ENCODE measurements around the gene MYOM3.
"Not testable (repeated sequence)": the region's sequence is repeated elsewhere in the genome, so short reads cannot be mapped to it uniquely, and the experiment has no call there.

MYOM3 gene

GRCh38 chr1:24043345-24044032 lies 68.4 kb downstream of the MYOM3 start:
- Histone ChIP-seq H3K27me3 (ENCODE audit: control insufficient read depth, insufficient read depth, low read length) (no peaks in the 10 kb centered on the region), H3K27ac (ENCODE audit: low read length) (no peak overlapping the region), H3K4me3 (ENCODE audit: low read length) (no peak overlapping the region), H3K36me3 (ENCODE audit: control insufficient read depth, insufficient read depth, low read length) (no peaks in the 10 kb centered on the region), H3K9me3 (ENCODE audit: control insufficient read depth, insufficient read depth, low read length) (no peaks in the 10 kb centered on the region), H3K4me1 (ENCODE audit: control insufficient read depth, insufficient read depth, low read length) (no peaks in the 10 kb centered on the region)
- WGBS (ENCODE audit: insufficient coverage, insufficient read length): no CpG with 5 or more reads among the region's 1 CpG
- no peak for DNase-seq (ENCODE audit: low read depth, low spot score)

GRCh38 chr1:24042315-24042714 lies 69.6 kb downstream of the MYOM3 start:
- H3K36me3 ChIP-seq (ENCODE audit: control insufficient read depth, insufficient read depth, low read length): no peaks in the 10 kb centered on the region
- no CpG with 5 or more reads among the region's 4 CpGs for WGBS (ENCODE audit: insufficient coverage, insufficient read length)
- no peaks in the 10 kb centered on the region for H3K4me1 ChIP-seq (ENCODE audit: control insufficient read depth, insufficient read depth, low read length)
- no peak for DNase-seq (ENCODE audit: low read depth, low spot score)
- no peaks in the 10 kb centered on the region for H3K27me3 ChIP-seq (ENCODE audit: control insufficient read depth, insufficient read depth, low read length)
- H3K27ac ChIP-seq (ENCODE audit: low read length): no peak overlapping the region
- no peak overlapping the region for H3K4me3 ChIP-seq (ENCODE audit: low read length)
- no peaks in the 10 kb centered on the region for H3K9me3 ChIP-seq (ENCODE audit: control insufficient read depth, insufficient read depth, low read length)

GRCh38 chr1:24036088-24036487 lies 75.8 kb downstream of the MYOM3 start:
- DNase-seq (ENCODE audit: low read depth, low spot score): no peak
- no CpG with 5 or more reads among the region's 5 CpGs for WGBS (ENCODE audit: insufficient coverage, insufficient read length)
- Histone ChIP-seq H3K9me3 (ENCODE audit: control insufficient read depth, insufficient read depth, low read length) (no peaks in the 10 kb centered on the region), H3K36me3 (ENCODE audit: control insufficient read depth, insufficient read depth, low read length) (no peaks in the 10 kb centered on the region), H3K27ac (ENCODE audit: low read length) (no peak overlapping the region), H3K27me3 (ENCODE audit: control insufficient read depth, insufficient read depth, low read length) (no peaks in the 10 kb centered on the region), H3K4me1 (ENCODE audit: control insufficient read depth, insufficient read depth, low read length) (no peaks in the 10 kb centered on the region), H3K4me3 (ENCODE audit: low read length) (no peak overlapping the region)

- Histone ChIP-seq H3K4me3 (ENCODE audit: low read length) (no peak overlapping the region), H3K27ac (ENCODE audit: low read length) (no peak overlapping the region), H3K27me3 (ENCODE audit: control insufficient read depth, insufficient read depth, low read length) (no peaks in the 10 kb centered on the region), H3K9me3 (ENCODE audit: control insufficient read depth, insufficient read depth, low read length) (no peaks in the 10 kb centered on the region), H3K36me3 (ENCODE audit: control insufficient read depth, insufficient read depth, low read length) (no peaks in the 10 kb centered on the region), H3K4me1 (ENCODE audit: control insufficient read depth, insufficient read depth, low read length) (no peaks in the 10 kb centered on the region)
- DNase-seq (ENCODE audit: low read depth, low spot score): no peak
- WGBS (ENCODE audit: insufficient coverage, insufficient read length): no CpG with 5 or more reads among the region's 5 CpGs
Measured at GRCh38 chr1:24032981-24033380, 79.0 kb downstream of the MYOM3 start.

GRCh38 chr1:24030976-24031516 lies 80.9 kb downstream of the MYOM3 start:
- H3K9me3 ChIP-seq (ENCODE audit: control insufficient read depth, insufficient read depth, low read length); H3K4me1 ChIP-seq (ENCODE audit: control insufficient read depth, insufficient read depth, low read length); H3K36me3 ChIP-seq (ENCODE audit: control insufficient read depth, insufficient read depth, low read length); H3K27ac ChIP-seq (ENCODE audit: low read length); DNase-seq (ENCODE audit: low read depth, low spot score); H3K27me3 ChIP-seq (ENCODE audit: control insufficient read depth, insufficient read depth, low read length); H3K4me3 ChIP-seq (ENCODE audit: low read length): not testable (repeated sequence)
- no CpG with 5 or more reads among the region's 7 CpGs for WGBS (ENCODE audit: insufficient coverage, insufficient read length)

- no peak for DNase-seq (ENCODE audit: low read depth, low spot score)
- H3K27ac ChIP-seq (ENCODE audit: low read length): no peak overlapping the region
- H3K36me3 ChIP-seq (ENCODE audit: control insufficient read depth, insufficient read depth, low read length): no peaks in the 10 kb centered on the region
- H3K4me3 ChIP-seq (ENCODE audit: low read length): no peak overlapping the region
- no peaks in the 10 kb centered on the region for H3K27me3 ChIP-seq (ENCODE audit: control insufficient read depth, insufficient read depth, low read length)
- no CpG with 5 or more reads among the region's 4 CpGs for WGBS (ENCODE audit: insufficient coverage, insufficient read length)
- no peaks in the 10 kb centered on the region for H3K9me3 ChIP-seq (ENCODE audit: control insufficient read depth, insufficient read depth, low read length)
- no peaks in the 10 kb centered on the region for H3K4me1 ChIP-seq (ENCODE audit: control insufficient read depth, insufficient read depth, low read length)
Measured at GRCh38 chr1:24027838-24028468, 84.0 kb downstream of the MYOM3 start.

GRCh38 chr1:24022581-24023361 lies 89.2 kb downstream of the MYOM3 start:
- H3K4me3 ChIP-seq (ENCODE audit: low read length): no peak overlapping the region

DNA sequence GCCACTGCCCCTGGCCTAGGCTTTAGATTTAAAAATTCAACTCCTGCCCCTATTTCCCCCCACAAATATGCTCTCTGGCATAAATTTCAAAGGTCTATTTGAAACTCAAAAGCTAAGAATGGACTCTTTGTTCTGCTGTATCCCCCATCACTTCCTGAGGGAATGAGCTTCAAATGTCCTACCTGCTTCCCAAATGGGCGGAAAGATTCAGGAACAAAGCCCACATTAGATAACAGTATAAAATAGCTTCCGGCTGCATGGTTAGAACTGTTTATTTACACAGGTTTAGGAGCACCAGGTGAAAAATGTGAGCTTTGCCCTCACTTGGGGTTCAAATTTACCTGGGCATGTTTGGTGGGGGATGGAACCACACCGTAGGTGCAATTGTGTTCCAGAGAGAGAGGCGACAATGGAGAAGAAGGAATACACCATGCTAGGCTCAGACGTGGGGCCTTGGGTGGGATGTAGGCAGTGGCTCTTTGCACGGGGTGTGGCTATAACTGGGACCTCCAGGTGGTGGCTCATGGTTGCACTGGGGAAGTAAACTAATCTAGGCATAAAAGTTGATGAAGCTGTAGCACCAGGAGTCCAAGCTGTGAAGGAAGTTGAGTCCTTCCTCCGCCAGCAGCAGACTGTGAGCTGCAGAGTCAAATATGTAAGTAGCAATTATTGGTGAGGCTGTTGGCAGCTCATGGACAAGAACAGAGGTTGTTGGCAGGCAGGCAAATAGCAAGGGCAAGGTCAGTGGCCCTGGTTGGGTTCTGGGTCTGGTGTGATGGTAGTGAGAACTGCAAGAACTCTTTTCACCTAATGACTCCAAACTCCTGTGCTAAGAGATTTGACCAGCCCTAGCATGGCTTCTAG lies 90.3 kb downstream of the MYOM3 start:
- Histone ChIP-seq H3K36me3 (ENCODE audit: control insufficient read depth, insufficient read depth, low read length) (no peaks in the 10 kb centered on the region), H3K4me1 (ENCODE audit: control insufficient read depth, insufficient read depth, low read length) (peaks cover 9% of the 10 kb centered on the region)
- WGBS (ENCODE audit: insufficient coverage, insufficient read length): no CpG with 5 or more reads among the region's 7 CpGs

More at GRCh38 chr1:24022581-24023361, 89.2 kb downstream of the MYOM3 start:
- Histone ChIP-seq H3K27me3 (ENCODE audit: control insufficient read depth, insufficient read depth, low read length) (no peaks in the 10 kb centered on the region), H3K36me3 (ENCODE audit: control insufficient read depth, insufficient read depth, low read length) (no peaks in the 10 kb centered on the region), H3K9me3 (ENCODE audit: control insufficient read depth, insufficient read depth, low read length) (no peaks in the 10 kb centered on the region), H3K27ac (ENCODE audit: low read length) (no peak overlapping the region), H3K4me1 (ENCODE audit: control insufficient read depth, insufficient read depth, low read length) (peaks cover 9% of the 10 kb centered on the region)
- DNase-seq (ENCODE audit: low read depth, low spot score): no peak
- no CpG with 5 or more reads among the region's 4 CpGs for WGBS (ENCODE audit: insufficient coverage, insufficient read length)

GRCh38 chr1:24020470-24020869 lies 91.5 kb downstream of the MYOM3 start:
- Histone ChIP-seq H3K4me3 (ENCODE audit: low read length) (no peak overlapping the region), H3K27ac (ENCODE audit: low read length) (no peak overlapping the region), H3K27me3 (ENCODE audit: control insufficient read depth, insufficient read depth, low read length) (no peaks in the 10 kb centered on the region), H3K9me3 (ENCODE audit: control insufficient read depth, insufficient read depth, low read length) (no peaks in the 10 kb centered on the region), H3K4me1 (ENCODE audit: control insufficient read depth, insufficient read depth, low read length) (peaks cover 9% of the 10 kb centered on the region), H3K36me3 (ENCODE audit: control insufficient read depth, insufficient read depth, low read length) (no peaks in the 10 kb centered on the region)
- DNase-seq (ENCODE audit: low read depth, low spot score): no peak
- WGBS (ENCODE audit: insufficient coverage, insufficient read length): no CpG with 5 or more reads among the region's 3 CpGs

More for the DNA sequence above, 90.3 kb downstream of the MYOM3 start:
- no peak for DNase-seq (ENCODE audit: low read depth, low spot score)
- H3K27ac ChIP-seq (ENCODE audit: low read length): no peak overlapping the region
- H3K9me3 ChIP-seq (ENCODE audit: control insufficient read depth, insufficient read depth, low read length): no peaks in the 10 kb centered on the region
- no peak overlapping the region for H3K4me3 ChIP-seq (ENCODE audit: low read length)
- no peaks in the 10 kb centered on the region for H3K27me3 ChIP-seq (ENCODE audit: control insufficient read depth, insufficient read depth, low read length)

GRCh38 chr1:24020025-24020424 lies 91.9 kb downstream of the MYOM3 start:
- no peak overlapping the region for H3K4me3 ChIP-seq (ENCODE audit: low read length)
- WGBS (ENCODE audit: insufficient coverage, insufficient read length): no CpG with 5 or more reads among the region's 5 CpGs
- H3K27ac ChIP-seq (ENCODE audit: low read length): no peak overlapping the region
- DNase-seq (ENCODE audit: low read depth, low spot score): no peak
- no peaks in the 10 kb centered on the region for H3K36me3 ChIP-seq (ENCODE audit: control insufficient read depth, insufficient read depth, low read length)
- peaks cover 9% of the 10 kb centered on the region for H3K4me1 ChIP-seq (ENCODE audit: control insufficient read depth, insufficient read depth, low read length)
- H3K27me3 ChIP-seq (ENCODE audit: control insufficient read depth, insufficient read depth, low read length): no peaks in the 10 kb centered on the region
- H3K9me3 ChIP-seq (ENCODE audit: control insufficient read depth, insufficient read depth, low read length): no peaks in the 10 kb centered on the region
